Thymus (tissue), 11 donors: ENCODE results near the gene INTS13. TPM values are rescaled to one million over a fixed set of nuclear protein-coding genes. Genes with fewer than 3 reads are reported as not detected.

ENCODE experiments used
- DNase-seq, 9 donors: peaks; one replicate each; pipeline ENCODE4 v3.0.0-alpha.2; 2013; ENCODE audit warnings: low spot score in 9 of 9, low read depth in 6 of 9, missing footprints in 1 of 9
- H3K27ac ChIP-seq, 2 donors: one replicate each; pipeline ENCODE4 v1.5.1; 2013; ENCODE audit warnings: control low read depth in 1 of 2, low read depth in 1 of 2, low read length in 1 of 2, mild to moderate bottlenecking in 1 of 2, moderate library complexity in 1 of 2
- H3K27me3 ChIP-seq, 2 donors: one replicate each; pipeline ENCODE4 v1.5.1; 2013; ENCODE audit warnings: low read length in 1 of 2; ENCODE audit not compliant: control insufficient read depth in 2 of 2, insufficient read depth in 1 of 2
- H3K36me3 ChIP-seq, 2 donors: one replicate each; pipeline ENCODE4 v1.5.1; 2013; ENCODE audit warnings: low read length in 1 of 2, mild to moderate bottlenecking in 1 of 2, moderate library complexity in 1 of 2; ENCODE audit not compliant: control insufficient read depth in 2 of 2, insufficient read depth in 2 of 2
- H3K4me1 ChIP-seq, 2 donors: one replicate each; pipeline ENCODE4 v1.5.1; 2013; ENCODE audit warnings: low read length in 2 of 2; ENCODE audit not compliant: control insufficient read depth in 2 of 2, insufficient read depth in 2 of 2
- H3K4me3 ChIP-seq, 2 donors: one replicate each; pipeline ENCODE4 v1.5.1; 2013; ENCODE audit warnings: low read length in 2 of 2, control low read depth in 1 of 2, mild to moderate bottlenecking in 1 of 2
- H3K9me3 ChIP-seq, 2 donors: one replicate each; pipeline ENCODE4 v1.5.1; 2013; ENCODE audit warnings: low read length in 1 of 2, mild to moderate bottlenecking in 1 of 2; ENCODE audit not compliant: control insufficient read depth in 2 of 2, insufficient read depth in 1 of 2
- WGBS: extraction: QIAGEN DNeasy Blood & Tissue Kit; methylation state at CpG from one replicate; pipeline ENCODE4 v1.1.7; 2013; 5-methylcytosine and 5-hydroxymethylcytosine counted together
- polyA plus RNA-seq: library from polyadenylated mRNA; stranded (reverse); fragments of 200-250 nt; gene quantifications from one replicate; pipeline ENCODE4 v1.2.3, GENCODE V29; 2013
- total RNA-seq: library from RNA; stranded (reverse); fragments of 120-200 nt; gene quantifications from one replicate; pipeline ENCODE4 v1.2.4, GENCODE V29; 2013
- donor health status: healthy.

The INTS13 gene
- total and polyA plus RNA-seq, 2 donors, result 38.8 to 40.5 TPM

GRCh38 chr12:26939192-26939832, 1.5 kb upstream of the INTS13 start:
- Histone ChIP-seq H3K4me3 (peak overlapping the region; percentile 65 to 95), H3K4me1 (peaks cover 19 to 25% of the 10 kb centered on the region in 2 donors), H3K27ac (peak overlapping the region; percentile 83 to 94), H3K36me3 (peaks cover 0 to 3% of the 10 kb centered on the region in 2 donors), H3K9me3 (no peaks in the 10 kb centered on the region), H3K27me3 (no peaks in the 10 kb centered on the region)
- DNase-seq, result peak in 2 of 9 donors; percentile 43 to 54
- 0% methylated on average over 9 of the region's 9 CpGs for WGBS

- under 1% methylated on average over 28 of the region's 28 CpGs for WGBS
- Histone ChIP-seq H3K4me1 (peaks cover 18 to 25% of the 10 kb centered on the region in 2 donors), H3K27ac (peak overlapping the region; percentile 83 to 94), H3K36me3 (peaks cover 0 to 8% of the 10 kb centered on the region in 2 donors), H3K9me3 (no peaks in the 10 kb centered on the region), H3K4me3 (peak overlapping the region; percentile 65 to 95), H3K27me3 (no peaks in the 10 kb centered on the region)
- DNase-seq, result peak in 3 of 9 donors; percentile 32 to 60 (median 43)
Observed at GRCh38 chr12:26938701-26939062, 901 bp upstream of the INTS13 start.

GRCh38 chr12:26937443-26937862, 328 bp downstream of the INTS13 start:
- DNase-seq, result no peak
- Histone ChIP-seq H3K27ac (peak overlapping the region; percentile 83 to 94), H3K36me3 (peaks cover 1 to 8% of the 10 kb centered on the region in 2 donors), H3K4me3 (peak overlapping the region; percentile 65 to 95), H3K4me1 (peaks cover 16 to 25% of the 10 kb centered on the region in 2 donors), H3K9me3 (no peaks in the 10 kb centered on the region), H3K27me3 (no peaks in the 10 kb centered on the region)
- under 1% methylated on average over 10 of the region's 10 CpGs for WGBS

- peaks cover 3 to 8% of the 10 kb centered on the region in 2 donors for H3K36me3 ChIP-seq
- peaks cover 14 to 22% of the 10 kb centered on the region in 2 donors for H3K4me1 ChIP-seq
- no peaks in the 10 kb centered on the region for H3K27me3 ChIP-seq
- no peak for DNase-seq
- no peaks in the 10 kb centered on the region for H3K9me3 ChIP-seq
- H3K27ac ChIP-seq, result peak overlapping the region; percentile 53 to 94
- H3K4me3 ChIP-seq, result peak overlapping the region; percentile 65 to 95
- WGBS, result 10% methylated on average over 8 of the region's 8 CpGs
Observed at GRCh38 chr12:26936559-26937442, 980 bp downstream of the INTS13 start.

GRCh38 chr12:26935636-26936378, 2.0 kb downstream of the INTS13 start:
- H3K36me3 ChIP-seq, result peaks cover 3 to 14% of the 10 kb centered on the region in 2 donors
- H3K4me3 ChIP-seq, result peak overlapping the region in 1 of 2 donors; percentile 31
- no peaks in the 10 kb centered on the region for H3K9me3 ChIP-seq
- no peak overlapping the region for H3K27ac ChIP-seq
- H3K27me3 ChIP-seq, result no peaks in the 10 kb centered on the region
- peaks cover 14 to 20% of the 10 kb centered on the region in 2 donors for H3K4me1 ChIP-seq
- peak in 1 of 9 donors; percentile 28 for DNase-seq
- 50% methylated on average over 7 of the region's 7 CpGs for WGBS

GRCh38 chr12:26929590-26929989, 8.2 kb downstream of the INTS13 start:
- no peak overlapping the region for H3K4me3 ChIP-seq
- no peak for DNase-seq
- 98% methylated on average over 2 of the region's 2 CpGs for WGBS
- H3K27ac ChIP-seq, result no peak overlapping the region
- H3K9me3 ChIP-seq, result no peaks in the 10 kb centered on the region
- no peaks in the 10 kb centered on the region for H3K4me1 ChIP-seq
- no peaks in the 10 kb centered on the region for H3K27me3 ChIP-seq
- peaks cover 11 to 46% of the 10 kb centered on the region in 2 donors for H3K36me3 ChIP-seq

- Histone ChIP-seq H3K27me3 (no peaks in the 10 kb centered on the region), H3K36me3 (peaks cover 11 to 46% of the 10 kb centered on the region in 2 donors), H3K4me1 (no peaks in the 10 kb centered on the region), H3K9me3 (no peaks in the 10 kb centered on the region), H3K27ac (no peak overlapping the region), H3K4me3 (no peak overlapping the region)
- DNase-seq, result no peak
- 98% methylated on average over 5 of the region's 5 CpGs for WGBS
Observed at GRCh38 chr12:26928661-26929060, 9.1 kb downstream of the INTS13 start.

- no peaks in the 10 kb centered on the region for H3K27me3 ChIP-seq
- no peak overlapping the region for H3K27ac ChIP-seq
- no peak for DNase-seq
- H3K9me3 ChIP-seq, result no peaks in the 10 kb centered on the region
- WGBS, result 98% methylated on average over 3 of the region's 3 CpGs
- no peak overlapping the region for H3K4me3 ChIP-seq
- H3K4me1 ChIP-seq, result no peaks in the 10 kb centered on the region
- peaks cover 12 to 38% of the 10 kb centered on the region in 2 donors for H3K36me3 ChIP-seq
Observed at GRCh38 chr12:26921886-26922285, 15.9 kb downstream of the INTS13 start.
